HEK293 (cell line): ENCODE data around the gene CARNS1.

ENCODE experiments used
- ELK4 ChIP-seq: IDR thresholded peaks from 2 replicates; pipeline ENCODE4 v1.6.1; 2011; ENCODE audit warnings: mild to moderate bottlenecking, low read depth, low read length, borderline replicate concordance
- PRDM10 ChIP-seq: fragments of 450-650 bp; formaldehyde crosslinking; IDR thresholded peaks from 2 replicates; pipeline ENCODE4 v1.5.1; 2016; ENCODE audit warnings: missing biosample characterization, missing genetic modification characterization
- SP2 ChIP-seq: fragments of 450-650 bp; formaldehyde crosslinking; IDR thresholded peaks from 2 replicates; pipeline ENCODE4 v1.5.1; 2016; ENCODE audit warnings: missing biosample characterization, missing genetic modification characterization
- SP3 ChIP-seq: fragments of 450-650 bp; formaldehyde crosslinking; IDR thresholded peaks from 2 replicates; pipeline ENCODE4 v1.5.1; 2016; ENCODE audit warnings: missing biosample characterization, missing genetic modification characterization
- WT1 ChIP-seq: fragments of 450-650 bp; formaldehyde crosslinking; IDR thresholded peaks from 2 replicates; pipeline ENCODE4 v1.5.1; 2016; ENCODE audit warnings: missing biosample characterization, missing genetic modification characterization
- ZBTB20 ChIP-seq: fragments of 450-650 bp; formaldehyde crosslinking; IDR thresholded peaks from 2 replicates; pipeline ENCODE4 v1.5.1; 2016; ENCODE audit warnings: missing biosample characterization, missing genetic modification characterization
- ZBTB8A ChIP-seq: fragments of 450-650 bp; formaldehyde crosslinking; IDR thresholded peaks from 2 replicates; pipeline ENCODE4 v1.5.1; 2016; ENCODE audit warnings: missing biosample characterization, missing genetic modification characterization
- ZNF121 ChIP-seq: fragments of 450-650 bp; formaldehyde crosslinking; IDR thresholded peaks from 2 replicates; pipeline ENCODE4 v1.5.1; 2016; ENCODE audit warnings: missing biosample characterization, missing genetic modification characterization
- ZNF280C ChIP-seq: fragments of 450-650 bp; formaldehyde crosslinking; IDR thresholded peaks from 2 replicates; pipeline ENCODE4 v1.5.1; 2016; ENCODE audit warnings: missing biosample characterization, missing genetic modification characterization
- ZNF335 ChIP-seq: fragments of 450-650 bp; formaldehyde crosslinking; conservative IDR thresholded peaks from 2 replicates; pipeline ENCODE4 v1.5.1; 2016; ENCODE audit warnings: missing biosample characterization, missing genetic modification characterization
- ZNF544 ChIP-seq: fragments of 450-650 bp; formaldehyde crosslinking; IDR thresholded peaks from 2 replicates; pipeline ENCODE4 v1.5.0; 2017; ENCODE audit warnings: missing biosample characterization, missing genetic modification characterization
- ZNF561 ChIP-seq: fragments of 450-650 bp; IDR thresholded peaks from 2 replicates; pipeline ENCODE4 v1.5.1; 2018; ENCODE audit warnings: missing biosample characterization, missing genetic modification characterization, borderline replicate concordance
- ZNF580 ChIP-seq: fragments of 450-650 bp; formaldehyde crosslinking; IDR thresholded peaks from 2 replicates; pipeline ENCODE4 v1.5.1; 2016; ENCODE audit warnings: missing biosample characterization, missing genetic modification characterization
- ZNF624 ChIP-seq: fragments of 450-650 bp; formaldehyde crosslinking; IDR thresholded peaks from 2 replicates; pipeline ENCODE4 v1.5.1; 2017; ENCODE audit warnings: missing biosample characterization, missing genetic modification characterization
- ZSCAN4 ChIP-seq: fragments of 450-650 bp; formaldehyde crosslinking; IDR thresholded peaks from 2 replicates; pipeline ENCODE4 v1.5.1; 2017; ENCODE audit warnings: missing biosample characterization, missing genetic modification characterization
- TF ChIP-seq, protein P1 (sequence below): fragments of 450-650 bp; formaldehyde crosslinking; IDR thresholded peaks from 2 replicates; pipeline ENCODE4 v1.5.1; 2016; ENCODE audit warnings: missing biosample characterization, missing genetic modification characterization

The CARNS1 gene

DNA sequence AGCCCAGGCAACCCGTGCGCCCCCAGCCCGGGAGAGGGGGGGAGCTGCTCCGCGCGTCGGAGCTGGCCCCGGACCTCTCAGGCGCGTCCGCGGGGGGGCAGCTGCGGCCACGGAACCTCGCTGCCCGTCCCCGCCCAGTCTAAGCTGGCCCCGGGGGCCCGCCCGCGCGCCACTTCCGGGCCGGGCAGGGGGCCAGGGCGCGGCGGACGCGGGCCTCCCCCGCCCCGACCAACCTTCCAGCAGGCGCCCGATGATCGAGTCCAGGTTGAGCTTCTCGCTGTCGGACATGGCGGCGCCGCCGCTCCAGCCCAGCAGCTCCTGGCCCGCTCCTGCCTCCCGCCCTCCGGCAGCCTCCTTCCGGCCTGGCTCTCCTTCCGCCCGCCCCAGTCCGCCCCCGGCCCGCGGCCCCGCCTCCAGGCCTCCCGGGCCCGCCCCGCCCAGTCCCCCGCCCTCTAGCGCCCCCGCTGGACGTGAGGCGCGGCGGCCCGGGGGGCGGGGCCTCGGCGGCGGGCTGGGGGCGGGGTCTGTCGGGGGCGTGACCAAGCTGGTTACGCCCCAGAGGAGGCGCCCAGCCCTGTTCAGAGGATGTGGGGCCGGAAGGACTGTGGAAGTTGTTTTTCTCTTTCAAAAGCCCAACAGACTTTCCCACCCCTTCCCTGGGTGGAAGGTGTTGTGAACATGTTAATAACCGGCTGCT, 13.8 kb upstream of the CARNS1 start, which contains the start of gene PPP1CA (continued):
- TF ChIP-seq SP2 (peak; percentile 53), ZNF280C (tag by site-specific recombination) (no peak), ELK4 (peak; percentile 29; the same call in 1 of the 2 replicates), ZNF335 (tag by site-specific recombination) (peak; percentile 1; the same call in 1 of the 2 replicates), ZBTB20 (0 out of 2 replicates have a peak, but pooled peaks have one; percentile 4), ZNF580 (tag by site-specific recombination) (no peak), PRDM10 (no peak), ZNF121 (tag by site-specific recombination) (no peak), SP3 (peak; percentile 37; the same call in 1 of the 2 replicates), ZNF624 (tag by site-specific recombination) (no peak), ZBTB8A (0 out of 2 replicates have a peak, but pooled peaks have one; percentile 34), ZNF544 (tag by site-specific recombination) (no peak), WT1 (tag by site-specific recombination) (no peak), ZNF561 (0 out of 2 replicates have a peak, but pooled peaks have one; percentile 22), ZSCAN4 (tag by site-specific recombination) (no peak)
- TF ChIP-seq, protein P1, sequence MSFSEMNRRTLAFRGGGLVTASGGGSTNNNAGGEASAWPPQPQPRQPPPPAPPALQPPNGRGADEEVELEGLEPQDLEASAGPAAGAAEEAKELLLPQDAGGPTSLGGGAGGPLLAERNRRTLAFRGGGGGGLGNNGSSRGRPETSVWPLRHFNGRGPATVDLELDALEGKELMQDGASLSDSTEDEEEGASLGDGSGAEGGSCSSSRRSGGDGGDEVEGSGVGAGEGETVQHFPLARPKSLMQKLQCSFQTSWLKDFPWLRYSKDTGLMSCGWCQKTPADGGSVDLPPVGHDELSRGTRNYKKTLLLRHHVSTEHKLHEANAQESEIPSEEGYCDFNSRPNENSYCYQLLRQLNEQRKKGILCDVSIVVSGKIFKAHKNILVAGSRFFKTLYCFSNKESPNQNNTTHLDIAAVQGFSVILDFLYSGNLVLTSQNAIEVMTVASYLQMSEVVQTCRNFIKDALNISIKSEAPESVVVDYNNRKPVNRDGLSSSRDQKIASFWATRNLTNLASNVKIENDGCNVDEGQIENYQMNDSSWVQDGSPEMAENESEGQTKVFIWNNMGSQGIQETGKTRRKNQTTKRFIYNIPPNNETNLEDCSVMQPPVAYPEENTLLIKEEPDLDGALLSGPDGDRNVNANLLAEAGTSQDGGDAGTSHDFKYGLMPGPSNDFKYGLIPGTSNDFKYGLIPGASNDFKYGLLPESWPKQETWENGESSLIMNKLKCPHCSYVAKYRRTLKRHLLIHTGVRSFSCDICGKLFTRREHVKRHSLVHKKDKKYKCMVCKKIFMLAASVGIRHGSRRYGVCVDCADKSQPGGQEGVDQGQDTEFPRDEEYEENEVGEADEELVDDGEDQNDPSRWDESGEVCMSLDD (tag by site-specific recombination) = peak; percentile 4; the same call in 1 of the 2 replicates
